ENCODE results near the gene NFKBIB.
A peak's percentile ranks its signal among the peaks of the same experiment; 100 is the strongest.
"Not testable (repeated sequence)": the region's sequence is repeated elsewhere in the genome, so short reads cannot be mapped to it uniquely, and the experiment has no call there.

The NFKBIB gene

DNA sequence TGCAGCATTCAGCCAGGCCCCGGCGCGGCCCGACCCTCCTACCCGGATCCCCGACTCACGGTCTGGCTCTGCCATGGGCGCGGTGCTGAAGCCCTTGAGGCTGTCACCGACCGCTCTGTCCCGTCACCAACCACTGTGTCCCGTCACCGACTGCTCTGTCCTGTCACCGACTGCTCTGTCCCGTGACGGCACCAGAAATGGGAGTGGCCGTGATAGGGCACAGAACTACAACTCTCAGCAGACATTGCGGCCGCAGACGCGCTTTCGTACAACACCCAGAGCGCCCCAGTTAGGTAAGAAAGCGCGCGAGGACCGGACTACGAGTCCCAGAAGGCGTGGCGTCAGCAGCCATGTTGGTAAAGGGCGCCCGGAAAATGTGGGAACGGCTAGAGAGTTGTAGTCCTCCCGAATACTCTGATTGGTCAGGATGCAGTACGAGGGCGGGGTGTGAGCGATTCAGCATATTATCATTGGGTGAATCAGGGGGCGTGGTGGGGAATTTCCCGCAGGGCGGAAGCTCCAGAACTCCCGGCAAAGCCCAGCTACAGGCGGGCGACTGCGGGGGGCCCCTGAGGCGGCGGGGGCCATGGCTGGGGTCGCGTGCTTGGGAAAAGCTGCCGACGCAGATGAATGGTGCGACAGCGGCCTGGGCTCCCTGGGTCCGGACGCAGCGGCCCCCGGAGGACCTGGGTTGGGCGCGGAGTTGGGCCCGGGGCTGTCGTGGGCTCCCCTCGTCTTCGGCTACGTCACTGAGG, at the start of gene NFKBIB, which contains the start of gene SIRT2:
Gene NFKBIB, plus strand, starts transcription at position 523 of the 755 bp plus-strand sequence. Its CDS starts 64 bp downstream, at position 587.
Gene SIRT2, minus strand, starts transcription at position 172 of the 755 bp plus-strand sequence. Its CDS starts 97 bp downstream, at position 75.
- peak; percentile 100 for DNase-seq

GRCh38 chr19:38850436-38850975, 49.3 kb upstream of the NFKBIB start:
- no peak for DNase-seq

DNA sequence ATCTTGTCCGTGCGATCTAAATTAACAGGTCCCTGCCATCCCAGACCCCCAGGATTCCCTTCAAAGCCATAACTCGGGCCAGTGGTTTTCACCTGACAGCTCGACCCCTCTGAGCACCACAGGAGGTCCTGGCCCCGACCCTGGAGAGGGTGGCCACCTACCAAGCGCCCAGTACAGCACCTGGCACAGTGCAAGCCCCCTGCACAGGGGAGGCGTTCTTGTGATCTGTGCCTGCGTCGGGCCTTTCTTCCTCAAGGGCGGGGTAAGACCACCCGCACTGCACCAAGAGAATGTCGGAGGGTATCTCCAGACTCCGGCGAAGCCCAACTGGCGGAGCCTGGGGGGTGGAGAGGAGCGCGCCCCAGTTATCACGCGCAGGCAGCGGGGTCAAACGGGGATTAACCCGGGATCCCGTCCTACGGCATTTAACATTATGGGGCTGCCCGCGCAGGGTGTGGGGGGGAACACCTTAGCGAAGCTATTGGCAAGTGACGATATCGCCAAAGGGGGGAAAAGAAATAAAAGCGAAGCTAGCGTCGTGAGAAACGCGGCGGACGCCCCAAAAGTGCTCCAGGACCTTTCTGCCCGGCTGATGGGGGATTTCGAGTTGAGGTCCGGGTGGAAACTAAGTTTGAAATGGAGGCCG, 48.7 kb upstream of the NFKBIB start:
- DNase-seq: no peak

GRCh38 chr19:38851622-38852230, 48.0 kb upstream of the NFKBIB start:
- peak; percentile 89 for DNase-seq

GRCh38 chr19:38852231-38853044, 47.3 kb upstream of the NFKBIB start:
- DNase-seq: no peak

GRCh38 chr19:38853214-38853613, 46.6 kb upstream of the NFKBIB start:
- no peak for DNase-seq

GRCh38 chr19:38854961-38855360, 44.8 kb upstream of the NFKBIB start:
- not testable (repeated sequence) for DNase-seq

GRCh38 chr19:38855751-38856150, 44.0 kb upstream of the NFKBIB start:
- DNase-seq: not testable (repeated sequence)

- no peak for DNase-seq
Observed at GRCh38 chr19:38856813-38857212, 43.0 kb upstream of the NFKBIB start.

GRCh38 chr19:38859631-38860204, 40.1 kb upstream of the NFKBIB start:
- not testable (repeated sequence) for DNase-seq

- no peak for DNase-seq
Observed at GRCh38 chr19:38861368-38861767, 38.4 kb upstream of the NFKBIB start.

- DNase-seq: peak; percentile 11
Observed at GRCh38 chr19:38862321-38863059, 37.3 kb upstream of the NFKBIB start.

DNA sequence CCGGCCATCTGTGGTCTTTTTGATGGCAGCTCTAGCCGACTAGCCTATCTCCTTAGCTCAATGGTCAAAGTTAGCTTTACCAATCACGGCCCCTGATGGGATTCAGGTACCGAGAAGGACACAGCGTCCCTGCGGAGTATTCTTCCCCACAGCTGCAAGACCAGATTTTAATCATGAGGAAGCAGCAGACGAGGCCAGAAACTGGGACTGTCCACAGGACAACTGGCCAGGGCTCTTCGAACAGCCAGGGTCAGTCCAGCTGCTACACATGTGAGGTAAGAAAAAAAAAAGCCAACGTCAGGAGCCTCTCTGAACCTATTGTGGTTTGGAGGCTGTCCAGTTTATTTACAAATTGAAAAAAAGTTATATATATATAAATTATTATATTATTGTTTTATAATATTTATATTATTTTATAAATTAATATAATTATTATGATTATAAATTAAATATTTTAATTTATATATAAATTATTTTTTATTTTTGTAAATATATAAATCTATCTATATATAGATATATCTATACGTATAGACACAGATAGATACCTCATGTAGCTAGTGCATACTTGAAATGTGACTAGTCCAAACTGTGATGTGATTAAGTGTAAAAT, 32.5 kb upstream of the NFKBIB start:
- no peak for DNase-seq

GRCh38 chr19:38868551-38868950, 31.2 kb upstream of the NFKBIB start:
- no peak for DNase-seq

DNA sequence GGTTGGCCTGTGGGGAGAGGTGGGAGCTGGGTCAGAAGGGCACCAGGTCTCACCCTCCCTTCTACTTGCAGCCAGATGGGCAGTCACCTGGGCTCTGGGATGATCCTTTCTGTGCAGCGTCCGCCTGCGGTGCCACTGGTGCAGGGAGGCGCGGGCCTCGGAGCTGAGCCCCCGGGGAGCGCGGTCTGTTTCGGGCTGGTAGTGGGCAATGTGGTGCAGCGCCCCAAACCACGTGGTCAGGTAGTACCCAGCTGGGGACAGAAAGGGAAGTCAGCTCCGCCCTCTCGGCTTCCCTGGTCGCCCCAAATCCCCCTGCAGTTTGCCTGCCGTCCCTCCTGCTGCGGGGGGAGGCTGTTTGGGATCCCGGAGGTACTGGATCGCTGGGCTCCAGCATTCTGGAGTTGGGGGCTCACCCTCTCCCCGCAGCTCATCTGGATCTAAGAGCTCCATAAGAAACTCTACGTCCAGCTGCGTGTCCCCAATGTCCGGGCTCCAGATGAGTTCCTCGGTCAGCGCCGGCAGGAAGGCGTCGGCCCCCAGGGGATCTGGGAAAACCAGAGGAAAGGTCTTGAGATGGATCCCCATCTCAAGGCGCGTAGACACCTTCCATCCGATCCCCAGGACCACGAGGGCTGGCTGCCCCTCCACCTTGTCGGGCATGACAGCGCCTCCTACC, 30.5 kb upstream of the NFKBIB start:
- DNase-seq: no peak

- DNase-seq: no peak
Observed at GRCh38 chr19:38869836-38870607, 29.7 kb upstream of the NFKBIB start.

DNA sequence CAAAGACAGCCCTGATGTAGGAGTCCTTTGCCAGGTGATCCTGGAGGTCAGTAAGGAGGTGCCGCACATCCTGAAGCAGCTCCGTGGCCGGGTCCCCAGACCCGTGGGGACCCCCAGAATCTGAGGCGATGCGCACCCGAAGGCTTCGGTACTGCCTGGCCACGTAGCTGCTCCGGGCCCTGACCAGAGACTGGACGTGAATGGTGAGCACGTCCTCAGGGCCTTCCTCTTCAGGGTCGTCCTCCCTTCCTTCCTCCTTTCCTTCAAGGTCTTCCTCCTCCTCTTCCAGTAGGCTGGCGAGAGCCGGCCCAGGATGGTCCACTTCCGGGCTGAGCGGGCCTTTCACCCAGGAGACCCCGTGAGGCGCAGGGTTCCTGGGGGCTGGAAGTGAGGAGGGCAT, 29.2 kb upstream of the NFKBIB start:
- DNase-seq: no peak

DNA sequence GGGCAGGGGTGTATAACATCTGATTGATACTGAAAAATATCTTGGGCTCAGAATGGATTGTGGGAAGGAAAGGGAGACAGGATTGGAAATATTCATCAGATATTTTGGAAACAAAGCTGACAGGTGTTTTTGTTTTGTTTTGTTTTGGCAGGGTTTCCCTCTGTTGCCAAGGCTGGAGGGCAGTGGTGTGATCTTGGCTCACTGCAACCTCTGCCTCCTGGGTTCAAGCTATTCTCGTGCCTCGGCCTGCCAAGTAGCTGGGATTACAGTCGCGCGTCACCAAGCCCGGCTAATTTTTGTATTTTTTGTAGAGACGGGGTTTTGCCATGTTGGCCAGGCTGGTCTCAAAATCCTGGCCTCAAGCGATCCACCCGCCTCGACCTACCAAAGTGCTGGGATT, 26.4 kb upstream of the NFKBIB start:
- DNase-seq: not testable (repeated sequence)

DNA sequence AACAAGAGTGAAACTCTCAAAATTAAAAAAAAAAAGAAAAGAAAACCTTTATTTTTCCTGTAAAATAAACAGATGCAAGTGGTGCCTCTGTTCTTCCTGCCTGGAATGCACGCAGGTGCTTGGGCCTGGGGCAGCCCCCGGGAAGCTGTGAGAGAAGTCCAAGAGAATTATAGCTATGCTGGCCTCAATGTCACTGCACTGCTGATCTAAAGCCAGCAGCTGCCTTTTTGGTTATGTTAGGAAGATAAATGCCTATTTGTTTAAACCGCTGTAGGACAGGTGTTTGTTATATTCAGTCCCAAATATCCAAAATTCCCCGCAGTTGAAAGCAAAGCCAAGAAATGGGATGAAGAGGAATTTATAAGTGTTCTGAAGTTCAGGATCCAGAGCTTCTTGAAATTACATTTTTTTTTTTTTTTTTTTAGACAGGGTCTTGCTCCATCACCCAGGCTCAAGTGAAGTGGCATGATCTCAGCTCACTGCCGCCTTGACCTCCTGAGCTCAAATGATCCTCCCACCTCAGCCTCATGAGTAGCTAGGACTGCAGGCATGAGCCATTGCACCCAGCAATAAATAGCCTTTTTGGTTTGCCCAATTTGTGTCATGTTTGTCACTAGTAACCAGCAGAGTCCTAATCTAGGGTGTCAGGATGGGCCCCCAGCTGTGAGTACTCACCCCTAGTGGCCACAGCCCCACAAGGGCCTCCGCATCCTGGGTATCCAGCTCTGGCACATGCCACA, 23.9 kb upstream of the NFKBIB start:
- DNase-seq: no peak

All from NCI-H2171 (cell line).